ENCODE measurements around the gene SRSF2.

DNA sequence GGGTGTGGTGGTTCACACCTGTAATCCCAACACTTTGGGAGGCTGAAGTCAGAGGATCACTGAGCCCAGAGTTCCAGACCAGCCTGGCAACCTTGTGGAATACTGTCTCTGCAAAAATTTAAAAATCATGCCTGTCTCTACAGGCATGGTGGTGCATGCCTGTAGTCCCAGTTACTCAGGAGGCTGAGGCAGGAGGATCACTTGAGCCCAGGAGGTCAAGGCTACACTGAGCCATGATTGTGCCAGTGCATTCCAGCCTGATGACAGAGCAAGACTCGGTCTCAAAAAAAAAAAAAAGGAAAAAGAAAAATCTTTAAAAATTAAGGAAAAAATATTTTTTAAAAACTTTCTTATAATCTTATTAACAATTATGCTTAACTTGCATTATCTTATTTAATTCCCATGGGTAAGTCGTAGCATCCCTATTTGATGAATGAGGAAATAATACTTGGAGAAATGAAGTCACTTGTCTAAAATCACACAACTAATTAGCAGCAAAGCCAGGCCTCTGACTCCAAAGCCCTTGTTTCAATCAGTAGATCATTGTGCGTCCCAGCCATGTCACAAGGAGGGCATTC, 14.4 kb upstream of the SRSF2 start:
- TF ChIP-seq, protein P1, sequence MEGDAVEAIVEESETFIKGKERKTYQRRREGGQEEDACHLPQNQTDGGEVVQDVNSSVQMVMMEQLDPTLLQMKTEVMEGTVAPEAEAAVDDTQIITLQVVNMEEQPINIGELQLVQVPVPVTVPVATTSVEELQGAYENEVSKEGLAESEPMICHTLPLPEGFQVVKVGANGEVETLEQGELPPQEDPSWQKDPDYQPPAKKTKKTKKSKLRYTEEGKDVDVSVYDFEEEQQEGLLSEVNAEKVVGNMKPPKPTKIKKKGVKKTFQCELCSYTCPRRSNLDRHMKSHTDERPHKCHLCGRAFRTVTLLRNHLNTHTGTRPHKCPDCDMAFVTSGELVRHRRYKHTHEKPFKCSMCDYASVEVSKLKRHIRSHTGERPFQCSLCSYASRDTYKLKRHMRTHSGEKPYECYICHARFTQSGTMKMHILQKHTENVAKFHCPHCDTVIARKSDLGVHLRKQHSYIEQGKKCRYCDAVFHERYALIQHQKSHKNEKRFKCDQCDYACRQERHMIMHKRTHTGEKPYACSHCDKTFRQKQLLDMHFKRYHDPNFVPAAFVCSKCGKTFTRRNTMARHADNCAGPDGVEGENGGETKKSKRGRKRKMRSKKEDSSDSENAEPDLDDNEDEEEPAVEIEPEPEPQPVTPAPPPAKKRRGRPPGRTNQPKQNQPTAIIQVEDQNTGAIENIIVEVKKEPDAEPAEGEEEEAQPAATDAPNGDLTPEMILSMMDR (IDR thresholded peaks at IDR 0.05) = no peak
- no peak for TF ChIP-seq POLR2A (IDR thresholded peaks at IDR 0.05)
